Measurements from ENCODE around the gene MYO5B. TPM values are rescaled to one million over a fixed set of nuclear protein-coding genes. Genes with fewer than 3 reads are reported as not detected.

The MYO5B gene
- total RNA-seq, 1 experiment from 2014 or later = 32.1 TPM

- no peaks in the 10 kb centered on the region for H3K27me3 ChIP-seq (ENCODE audit: insufficient read depth, low read length)
- RAD21 ChIA-PET (ENCODE audit: low non-redundant PET in 1 of 2, low total read pairs in 2 of 2, uncharacterized antibody in 2 of 2, unreplicated experiment in 2 of 2) = no interaction called here
- H3K9ac ChIP-seq (ENCODE audit: low read length) = no peak overlapping the region
- H3K27ac ChIP-seq (ENCODE audit: low read depth, low read length) = no peak overlapping the region
- no peak for TF ChIP-seq JUND (IDR thresholded peaks at IDR 0.05)
- TF ChIP-seq ZNF274 (IDR thresholded peaks at IDR 0.05; ENCODE audit: low read depth, low read length) = no peak
- TF ChIP-seq POLR2AphosphoS5 (IDR thresholded peaks at IDR 0.05; ENCODE audit: low read depth, low read length) = no peak
- TF ChIP-seq CBX3 (IDR thresholded peaks at IDR 0.05; ENCODE audit: low read depth) = no peak
- no peak for TF ChIP-seq ZBTB33 (IDR thresholded peaks at IDR 0.05; ENCODE audit: extremely low read depth, insufficient replicate concordance, low read length)
- no peak for TF ChIP-seq SIN3A (IDR thresholded peaks at IDR 0.05; ENCODE audit: low read depth)
- TF ChIP-seq FOSL1 (IDR thresholded peaks at IDR 0.05; ENCODE audit: low read depth) = no peak
- TF ChIP-seq CEBPB (IDR thresholded peaks at IDR 0.05; ENCODE audit: low read depth) = no peak
- TF ChIP-seq YY1 (IDR thresholded peaks at IDR 0.05; ENCODE audit: extremely low read depth, insufficient replicate concordance, low read depth, low read length) = no peak
- TF ChIP-seq EGR1 (IDR thresholded peaks at IDR 0.05; ENCODE audit: low read depth) = no peak
- no peak for TF ChIP-seq EZH2 (IDR thresholded peaks at IDR 0.05)
- no peak for TF ChIP-seq REST (IDR thresholded peaks at IDR 0.05; ENCODE audit: low read depth)
- no peak for TF ChIP-seq ZFX (IDR thresholded peaks at IDR 0.05)
- no peak for TF ChIP-seq CTCF (IDR thresholded peaks at IDR 0.05 in 2 of 3, conservative IDR thresholded peaks at IDR 0.05 in 1 of 3; ENCODE audit: borderline replicate concordance in 1 of 3, insufficient read depth in 1 of 3, low read depth in 2 of 3, low read length in 2 of 3)
- TF ChIP-seq EZH2phosphoT487 (IDR thresholded peaks at IDR 0.05; ENCODE audit: borderline replicate concordance) = no peak
- TF ChIP-seq SP1 (IDR thresholded peaks at IDR 0.05; ENCODE audit: low read depth) = no peak
- no peak for TF ChIP-seq RAD21 (IDR thresholded peaks at IDR 0.05; ENCODE audit: low read depth)
- no peak for TF ChIP-seq POLR2A (IDR thresholded peaks at IDR 0.05; ENCODE audit: borderline replicate concordance, extremely low read depth, insufficient read depth, insufficient read length)
- no peak for TF ChIP-seq MAX (IDR thresholded peaks at IDR 0.05)
- no peak for TF ChIP-seq ELF1 (IDR thresholded peaks at IDR 0.05; ENCODE audit: borderline replicate concordance, low read depth)
- no TSS peak for BruUV-seq (replicated peaks)
- no peak overlapping the region for H2AFZ ChIP-seq (ENCODE audit: low read depth, low read length, poor library complexity, severe bottlenecking)
- no peak overlapping the region for H3K4me3 ChIP-seq (replicated peaks in 1 of 2; ENCODE audit: low read depth in 1 of 2, low read length in 2 of 2)
- POLR2A ChIA-PET = no interaction called here
- no peak for DNase-seq (ENCODE audit: low read depth, low spot score)
- no peaks in the 10 kb centered on the region for H3K4me1 ChIP-seq (ENCODE audit: control insufficient read depth in 1 of 2, insufficient read depth in 2 of 2, low read length in 2 of 2)
- no peaks in the 10 kb centered on the region for H3K36me3 ChIP-seq (ENCODE audit: control insufficient read depth in 1 of 2, insufficient read depth in 2 of 2, low read length in 2 of 2)
- H3K4me2 ChIP-seq (ENCODE audit: low read length) = no peak overlapping the region
- no peak for ATAC-seq
- CTCF ChIA-PET = no interaction called here
- H3K9me2 ChIP-seq (ENCODE audit: insufficient read depth) = no peaks in the 10 kb centered on the region
- H4K20me1 ChIP-seq (ENCODE audit: insufficient read depth) = no peaks in the 10 kb centered on the region; the same call in 1 of the 2 replicates
- intact Hi-C loops (cut with micrococcal nuclease) = no loop called here
- H3K79me2 ChIP-seq (ENCODE audit: insufficient read depth, low read length) = no peaks in the 10 kb centered on the region
- H3K9me3 ChIP-seq (ENCODE audit: control insufficient read depth in 1 of 2, insufficient read depth in 1 of 2, low read depth in 1 of 2, low read length in 2 of 2) = no peaks in the 10 kb centered on the region
Measured at GRCh38 chr18:50119296-50119695, 75.7 kb downstream of the MYO5B start.
